ENCODE measurements around the gene ZNF236.

Gene ZNF236

DNA sequence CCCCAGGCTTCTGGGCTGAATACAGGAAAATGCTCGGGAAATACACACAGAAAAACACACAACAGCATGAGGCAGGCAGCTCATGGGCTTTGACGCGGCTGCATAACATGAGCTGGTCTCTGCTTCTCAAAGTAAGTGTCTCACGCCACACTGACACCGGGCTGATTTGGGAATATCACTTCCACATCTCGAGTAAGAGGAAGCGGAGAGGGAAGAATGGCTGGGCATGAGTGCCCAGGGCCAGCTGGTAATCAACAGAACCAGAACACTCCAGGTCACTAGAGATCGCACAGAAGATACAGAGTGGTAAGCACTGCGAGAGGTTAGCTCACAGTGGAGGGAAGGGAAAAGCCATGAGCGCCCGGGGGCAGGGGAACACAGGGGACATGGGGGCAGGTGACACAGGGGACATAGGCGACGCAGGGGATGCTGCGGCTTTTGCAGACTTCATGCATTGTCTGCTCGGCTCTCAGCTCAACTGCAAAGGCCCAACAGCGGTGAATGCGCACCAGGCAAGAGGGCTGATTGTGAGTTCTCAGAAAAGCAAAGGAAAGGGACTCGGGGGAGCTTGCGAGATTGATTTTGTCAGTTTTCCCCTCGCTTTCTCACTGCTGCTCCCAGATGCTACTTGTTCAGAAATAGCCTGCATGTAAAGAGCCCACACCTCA, 168.8 kb downstream of the ZNF236 start:
- peak; percentile 55 to 67 (median 55) for DNase-seq

DNA sequence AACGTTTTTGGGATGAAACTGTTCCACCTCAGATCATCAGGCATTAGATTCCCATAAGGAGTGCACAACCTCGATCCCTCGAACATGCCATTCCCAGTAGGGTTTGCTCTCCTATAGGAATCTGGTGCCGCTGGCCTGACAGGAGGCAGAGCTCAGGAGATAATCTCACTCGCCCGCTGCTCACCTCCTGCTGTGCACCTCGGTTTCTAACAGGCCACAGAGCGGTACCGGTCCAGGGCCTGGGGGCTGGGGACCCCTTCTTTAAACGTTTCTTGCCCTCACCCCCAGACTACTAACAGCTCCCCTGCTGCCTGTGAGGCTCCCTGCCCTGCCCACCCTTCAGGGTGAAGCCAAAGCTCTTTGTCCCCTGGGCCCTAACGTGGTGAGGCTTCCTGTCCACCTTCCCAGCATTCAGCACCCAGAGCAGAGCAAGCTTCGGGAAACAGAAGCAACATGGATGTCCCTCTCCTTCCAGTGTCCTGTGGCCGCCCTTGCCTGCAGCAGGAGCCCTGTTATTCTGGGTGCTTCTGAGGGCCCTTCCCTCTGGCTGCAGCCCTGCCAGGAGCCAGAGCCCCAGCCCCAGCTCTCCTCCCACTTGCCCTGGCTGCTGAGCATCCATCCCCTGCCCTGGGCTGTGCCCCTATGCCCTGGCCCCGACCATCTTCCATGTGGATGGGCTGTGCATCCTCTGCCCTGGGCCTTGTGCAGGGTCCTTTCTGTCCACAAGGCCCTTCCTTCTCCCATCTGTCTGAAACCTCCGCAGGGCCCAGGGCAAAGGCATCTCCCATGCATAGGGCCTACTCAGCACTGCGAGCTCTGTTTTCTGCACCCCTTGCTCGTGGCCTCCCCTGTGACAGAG, 170.1 kb downstream of the ZNF236 start:
- DNase-seq: no peak

DNA sequence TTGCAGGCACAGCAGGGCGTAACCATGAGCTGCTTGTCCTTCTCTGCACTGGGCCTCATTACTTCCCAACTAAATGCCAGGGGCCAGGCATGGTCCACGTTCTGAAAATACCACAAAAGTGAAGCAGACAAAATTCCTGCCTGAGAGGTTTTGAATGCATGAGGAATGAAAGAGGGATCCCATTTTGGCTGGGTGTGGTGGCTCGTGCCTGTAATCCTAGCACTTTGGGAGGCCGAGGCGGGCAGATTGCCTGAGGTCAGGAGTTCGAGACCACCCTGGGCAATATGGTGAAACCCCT, 170.7 kb downstream of the ZNF236 start:
- no peak for DNase-seq

DNA sequence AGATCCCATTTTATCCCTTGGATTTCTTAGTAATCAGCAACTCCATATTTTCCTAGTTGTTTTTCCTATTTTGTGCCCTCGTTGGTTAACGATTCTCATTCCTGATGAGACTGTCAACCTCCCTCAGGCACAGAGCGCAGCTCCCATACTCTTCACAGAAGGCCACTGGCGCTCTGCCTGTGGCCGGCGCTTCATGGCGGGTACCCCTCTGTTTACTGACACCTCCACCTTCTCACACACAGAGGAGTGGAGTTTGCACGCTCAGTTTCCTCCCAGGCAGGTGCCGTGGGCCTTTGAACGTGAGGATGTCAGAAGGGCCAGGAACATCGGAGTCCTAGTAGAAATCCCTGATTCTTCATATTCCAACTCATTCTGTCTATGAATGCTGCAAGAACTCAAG, 171.2 kb downstream of the ZNF236 start:
- DNase-seq: no peak

DNA sequence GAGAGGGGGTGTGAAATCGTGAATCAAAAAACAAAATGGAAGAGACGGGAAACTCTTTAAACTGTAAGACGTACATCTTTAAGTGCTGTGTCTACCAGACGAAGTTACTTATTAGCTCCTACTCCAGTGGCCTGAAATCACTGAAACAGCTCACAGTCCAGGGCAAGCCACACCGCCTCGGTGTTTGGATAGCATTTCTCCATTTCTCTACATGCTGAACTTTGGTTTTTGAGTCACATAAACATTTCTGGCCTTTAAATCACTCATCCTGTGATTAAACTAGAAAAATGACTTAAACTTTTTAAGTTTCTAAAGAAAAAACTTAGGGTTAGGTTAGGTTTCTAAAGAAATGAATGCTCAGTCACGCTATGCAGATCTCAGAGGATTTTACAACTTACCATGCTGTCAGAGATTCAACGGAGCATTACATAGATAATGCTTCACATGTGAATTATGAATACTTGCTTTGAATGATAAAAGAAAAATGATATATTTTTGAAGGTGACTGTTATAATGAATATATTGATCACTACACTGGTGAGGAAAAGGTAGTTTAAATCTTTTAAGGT, 171.8 kb downstream of the ZNF236 start:
- DNase-seq: no peak

DNA sequence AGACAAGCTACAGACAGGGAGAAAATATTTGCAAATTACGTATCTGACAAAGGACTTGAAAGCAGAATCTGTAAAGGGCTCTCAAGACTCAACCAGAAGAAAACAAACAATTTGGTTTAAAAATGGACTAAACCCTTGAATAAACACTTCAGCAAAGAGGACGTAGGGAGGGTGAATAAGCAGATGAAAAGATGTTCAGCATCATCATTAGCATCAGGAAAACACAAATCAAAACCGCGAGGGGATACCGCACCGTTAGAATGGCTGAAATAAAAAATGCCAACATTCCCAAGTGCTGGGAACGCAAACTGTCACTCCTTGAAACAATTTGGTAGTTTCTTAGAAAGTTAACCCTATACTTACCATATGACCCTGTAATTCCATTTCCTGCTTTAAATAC, 173.5 kb downstream of the ZNF236 start:
- no peak for DNase-seq

DNA sequence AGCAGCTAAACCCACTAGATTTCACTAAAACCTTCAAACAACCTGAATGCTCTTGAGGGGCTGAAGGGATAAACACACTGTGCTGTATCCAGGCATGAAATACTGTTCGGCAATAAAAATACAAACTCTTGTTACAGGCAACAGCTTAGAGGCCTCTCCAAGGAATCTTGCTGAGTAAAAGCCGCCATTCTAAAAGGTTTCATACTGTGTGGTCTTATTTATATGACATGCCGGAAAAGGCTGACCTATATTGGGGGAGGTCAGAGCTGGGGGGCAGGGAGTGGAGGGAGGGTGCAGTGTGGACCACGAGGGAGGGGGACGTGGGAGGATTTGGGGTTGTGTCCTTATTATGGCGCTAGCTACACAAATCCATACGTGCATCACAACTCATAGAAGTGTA, 174.1 kb downstream of the ZNF236 start:
- DNase-seq: no peak

DNA sequence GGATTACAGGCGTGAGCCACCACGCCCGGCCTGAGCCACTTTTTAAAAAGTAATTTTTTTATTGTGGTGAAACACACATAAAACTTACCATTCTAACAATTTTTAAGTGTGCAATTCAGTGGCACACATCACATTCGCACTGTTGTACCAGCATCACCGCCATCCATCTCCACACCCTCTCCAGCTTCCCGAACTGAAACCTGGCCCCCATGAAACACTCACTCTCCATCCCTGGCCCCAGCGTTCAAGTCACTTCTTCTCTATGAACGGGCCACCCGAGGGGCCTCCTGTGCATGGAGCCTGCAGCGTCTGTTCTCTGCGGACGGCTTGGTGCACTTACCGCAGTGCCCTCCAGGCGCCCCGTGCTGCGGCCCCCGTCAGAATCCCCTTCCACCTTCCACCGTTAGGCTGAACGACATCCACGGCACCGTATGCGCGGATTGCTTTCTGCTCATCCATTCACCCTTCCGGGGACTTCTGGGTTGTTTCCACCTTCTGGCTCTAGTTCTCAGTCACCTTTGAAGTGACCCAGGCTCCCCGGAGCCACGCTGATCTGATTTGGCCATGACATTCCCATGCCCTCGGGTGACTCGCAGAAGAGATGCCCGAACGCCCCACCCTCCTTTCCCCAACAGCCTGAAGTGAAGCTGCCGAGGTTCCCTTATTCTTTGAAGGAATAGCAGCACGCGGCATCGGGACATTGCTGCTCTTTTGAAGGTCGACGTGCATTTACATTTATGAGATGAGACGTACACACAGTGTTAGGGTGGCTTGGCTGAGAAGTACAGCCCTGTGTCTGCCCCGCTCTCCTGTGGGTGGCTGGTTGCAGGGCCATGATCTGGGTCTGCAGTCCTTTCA, 175.8 kb downstream of the ZNF236 start:
- DNase-seq: no peak

DNA sequence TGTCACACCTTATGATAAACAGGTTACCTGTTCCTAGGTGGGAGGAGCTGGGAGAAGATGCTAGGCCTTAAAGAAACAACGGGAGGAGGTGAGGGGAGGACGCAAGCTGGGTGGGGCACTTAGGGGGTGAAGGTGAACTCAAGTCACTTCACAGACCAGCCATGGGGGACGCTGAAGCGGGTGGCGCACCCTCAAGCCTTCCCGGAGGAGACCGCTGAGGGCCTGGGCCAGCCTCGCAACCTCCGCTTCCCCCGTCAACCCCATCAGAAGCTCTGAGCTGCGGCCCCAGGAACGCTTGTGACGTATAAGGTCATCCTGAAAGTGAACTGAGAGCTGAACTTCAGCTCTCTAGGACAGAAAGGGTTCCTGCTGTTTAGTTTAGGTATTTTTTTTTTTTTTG, 176.7 kb downstream of the ZNF236 start:
- no peak for DNase-seq

DNA sequence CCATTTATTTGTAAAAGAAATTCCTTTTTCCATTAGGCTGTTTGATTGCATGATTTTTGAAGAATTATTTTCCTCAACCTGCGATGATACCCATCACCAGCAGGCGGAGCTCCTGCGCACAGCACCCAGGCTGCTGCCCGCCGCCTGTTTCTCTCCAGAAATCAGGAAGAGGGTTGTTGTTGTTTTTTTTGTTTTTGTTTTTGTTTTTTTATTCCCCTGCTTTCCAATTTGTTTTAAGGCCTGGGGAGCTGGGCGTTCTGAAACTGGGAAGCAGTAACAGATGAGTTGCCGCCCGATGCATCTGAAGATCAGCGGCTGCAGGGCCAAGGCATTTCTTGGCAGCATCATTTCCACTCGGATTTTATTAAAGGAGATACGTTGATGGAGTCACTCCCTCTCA, 178.2 kb downstream of the ZNF236 start:
- DNase-seq: peak; percentile 68 to 77 (median 77)

DNA sequence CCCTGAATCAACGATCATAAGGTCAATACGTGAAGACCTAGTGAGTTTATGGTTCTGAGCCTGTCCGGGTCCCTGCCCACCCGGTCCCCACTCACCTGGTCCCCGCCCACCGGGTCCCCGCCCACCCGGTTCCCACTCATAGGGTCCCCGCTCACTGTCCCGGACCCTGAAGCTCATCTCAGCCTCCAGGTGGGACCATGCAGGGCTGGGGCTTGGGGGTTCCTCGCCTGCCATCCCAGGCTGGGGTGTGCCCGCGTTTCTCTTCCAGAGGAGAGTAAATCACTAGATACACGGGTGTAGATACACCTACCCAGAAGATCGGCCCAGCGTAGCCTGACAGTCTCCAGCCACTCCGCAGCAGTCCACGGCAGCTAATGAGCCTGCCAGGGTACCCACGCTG, 178.7 kb downstream of the ZNF236 start:
- no peak for DNase-seq

DNA sequence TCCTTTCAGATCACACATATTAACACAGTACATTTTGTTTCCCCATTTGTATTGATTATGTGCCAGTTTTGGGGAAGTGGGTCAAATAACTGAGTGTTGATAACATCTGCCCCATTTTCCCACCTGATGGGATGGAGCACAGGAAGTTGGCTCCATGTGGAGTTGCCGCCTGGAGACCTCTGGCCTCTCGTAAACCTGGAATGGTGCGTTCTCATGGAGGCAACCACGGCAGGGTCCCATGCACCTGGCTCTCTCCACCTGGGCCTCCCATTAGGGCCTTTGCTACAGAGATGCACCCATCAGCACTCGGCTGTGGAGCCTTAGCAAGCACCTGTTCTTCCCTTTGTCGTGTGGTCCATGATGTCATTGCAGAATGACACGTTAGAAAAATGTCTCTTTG, 179.6 kb downstream of the ZNF236 start:
- DNase-seq: no peak

DNA sequence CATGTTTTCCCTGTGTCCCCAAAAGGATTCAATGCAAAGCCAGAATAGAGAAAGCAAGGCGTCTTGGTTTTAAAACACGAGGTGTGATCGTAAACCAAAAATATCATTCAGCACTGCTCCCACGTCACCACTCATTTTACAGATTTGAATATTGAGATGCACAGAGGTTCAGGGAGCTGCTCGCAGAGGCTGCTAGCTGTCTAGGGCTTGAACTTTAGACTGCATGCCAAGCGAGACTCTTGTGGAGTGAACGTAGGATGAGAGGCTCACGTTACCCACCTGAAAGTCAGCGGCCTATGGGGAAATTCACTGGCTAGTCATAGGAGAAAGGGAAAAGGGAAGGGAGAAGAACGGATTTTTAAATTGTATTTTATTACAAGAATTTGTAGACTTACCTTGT, 180.1 kb downstream of the ZNF236 start:
- DNase-seq: no peak

DNA sequence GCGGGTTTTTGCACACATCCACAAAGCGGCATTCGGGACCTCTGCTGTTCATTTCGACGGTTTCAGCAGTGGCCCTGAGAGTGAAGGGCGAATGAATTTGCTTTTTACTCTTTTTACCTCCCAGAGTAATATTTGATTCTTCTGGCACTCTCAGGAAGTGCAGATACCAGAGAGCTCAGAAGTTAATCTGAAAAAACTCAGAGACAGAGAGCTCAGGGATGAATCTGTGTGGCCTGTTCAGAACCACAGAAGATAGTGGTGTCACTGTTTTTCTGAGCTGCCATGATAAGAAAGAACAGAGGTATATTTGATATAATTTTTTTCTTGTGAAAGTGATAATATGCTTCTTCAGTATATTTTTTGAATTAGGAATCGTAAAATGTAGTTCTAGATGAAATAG, 181.0 kb downstream of the ZNF236 start:
- DNase-seq: no peak

DNA sequence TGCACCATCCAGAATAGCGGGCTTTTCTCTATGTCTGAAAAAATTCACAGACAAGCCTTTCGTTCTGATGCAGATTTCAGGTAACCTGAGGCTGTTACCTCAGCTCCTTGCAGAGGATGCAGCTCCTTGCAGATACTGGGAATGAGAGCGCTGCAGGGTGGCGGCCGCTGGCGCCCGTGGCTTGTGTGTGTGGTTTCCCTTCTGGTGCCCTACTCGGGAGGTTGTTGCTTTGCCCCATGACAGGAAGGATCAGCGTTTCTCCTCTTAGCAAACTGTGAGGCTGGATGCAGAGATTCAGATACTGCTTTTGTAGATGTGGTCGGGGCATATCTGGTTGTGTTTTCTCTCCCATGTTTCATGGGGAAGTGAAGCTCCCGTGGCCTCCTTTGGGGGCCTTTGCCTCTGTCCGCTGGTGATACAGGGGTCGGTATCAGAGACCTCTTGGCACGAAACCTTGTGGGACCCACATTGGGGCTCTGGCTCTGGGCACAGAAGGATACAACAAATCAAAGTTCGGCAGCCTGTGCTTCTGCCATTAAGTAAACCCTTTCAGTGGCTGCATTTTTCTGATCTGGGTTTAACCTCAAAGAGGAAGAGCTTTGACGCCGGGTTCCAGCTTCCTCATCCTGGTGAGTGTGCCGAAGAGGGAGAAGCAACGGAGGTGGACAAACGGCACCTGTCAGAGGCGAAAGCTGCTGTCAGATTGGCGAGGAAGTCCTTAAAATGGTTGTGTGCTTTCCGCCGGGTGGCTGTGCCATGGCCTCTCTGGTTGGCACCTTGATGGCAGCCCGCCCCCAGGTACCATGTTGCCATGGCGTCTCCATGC, 182.4 kb downstream of the ZNF236 start:
- DNase-seq: peak; percentile 65 to 68 (median 67)

DNA sequence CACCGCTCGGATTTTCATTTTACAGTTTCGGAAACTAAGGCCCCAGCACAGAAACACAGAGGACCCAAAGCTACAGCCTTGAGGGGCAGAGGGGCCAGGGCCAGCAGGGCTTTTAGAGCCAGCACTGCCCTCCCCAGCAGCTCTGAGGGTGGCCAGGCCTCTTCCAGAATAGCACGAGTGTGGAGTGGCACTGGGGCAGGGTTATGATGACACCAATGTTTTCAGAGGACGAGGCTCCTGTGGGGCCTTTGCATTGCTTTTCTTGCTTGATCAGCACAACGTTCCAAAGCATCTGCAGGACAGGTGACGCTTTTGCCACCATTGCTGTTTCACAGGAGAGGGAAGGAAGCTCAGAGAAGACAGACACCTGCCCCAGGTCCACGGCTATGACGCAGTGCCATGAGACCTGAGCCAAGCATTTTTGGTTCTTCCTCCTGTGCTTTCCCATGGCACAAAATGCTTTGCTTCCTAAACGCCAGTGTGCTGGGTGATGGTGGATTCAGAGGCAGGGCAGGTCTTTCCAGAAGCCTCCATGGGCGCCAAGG, 183.4 kb downstream of the ZNF236 start:
- DNase-seq: no peak

DNA sequence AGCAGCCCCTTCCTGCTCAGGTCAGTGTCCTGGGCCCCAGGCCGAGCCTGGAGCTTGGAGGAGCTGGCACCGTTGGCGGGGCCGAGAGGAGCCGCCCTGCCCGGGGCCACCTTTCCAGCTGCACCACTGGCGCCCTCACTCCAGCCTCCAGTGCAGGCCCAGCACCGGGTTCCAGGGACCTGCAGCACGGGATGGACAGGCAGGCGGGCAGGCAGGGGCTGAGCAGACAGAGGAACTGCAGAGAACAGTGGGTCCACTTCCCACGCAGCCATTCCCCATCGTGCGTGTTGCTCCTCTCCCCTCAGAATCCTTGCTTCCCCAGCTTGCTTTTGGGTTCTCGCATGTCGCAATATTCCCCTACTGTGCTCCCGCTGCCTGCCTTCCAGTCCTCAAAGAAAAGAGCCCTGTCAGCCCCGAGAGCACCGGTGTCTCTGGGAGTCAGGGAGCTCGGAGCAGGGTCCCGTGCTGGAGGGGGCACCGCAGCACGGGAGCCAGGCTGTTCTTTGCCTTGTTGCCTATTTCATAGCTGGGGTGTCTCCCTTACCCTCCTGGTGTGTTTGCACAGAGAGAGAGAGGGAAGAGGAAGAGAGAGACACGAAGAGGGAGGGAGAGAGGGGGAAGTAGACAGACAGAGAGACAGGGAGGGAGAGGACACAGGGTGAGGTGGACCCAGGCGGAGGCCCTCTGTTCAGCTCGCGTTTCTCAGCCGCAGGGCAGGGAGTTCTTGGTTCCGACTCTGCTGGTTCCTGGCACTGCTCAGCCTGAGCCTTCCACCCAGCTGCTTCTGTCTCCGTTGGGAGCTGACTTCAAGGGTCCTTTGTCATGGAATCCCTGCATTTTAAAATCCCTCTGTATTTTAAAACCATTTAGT, 184.2 kb downstream of the ZNF236 start:
- peak; percentile 38 to 52 (median 46) for DNase-seq

DNA sequence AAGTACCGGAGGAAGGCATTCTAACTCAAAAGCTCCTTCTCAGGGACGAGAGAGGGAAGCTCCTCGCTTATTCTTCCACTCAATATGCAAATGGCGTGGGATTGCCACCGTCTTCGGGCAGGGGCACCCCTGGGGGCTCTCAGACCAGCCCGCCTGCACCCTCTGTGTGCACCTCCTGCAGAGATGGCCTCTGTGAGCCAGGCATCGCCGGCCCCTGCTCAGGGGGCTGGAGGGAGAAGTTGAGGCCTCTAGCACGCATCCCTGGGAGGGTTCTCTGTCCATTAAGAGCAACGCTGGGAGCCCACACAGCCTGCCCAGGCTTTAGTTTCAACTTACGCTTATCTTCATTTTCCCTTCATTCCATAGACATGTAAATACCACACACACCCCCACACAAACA, 184.9 kb downstream of the ZNF236 start:
- DNase-seq: no peak

DNA sequence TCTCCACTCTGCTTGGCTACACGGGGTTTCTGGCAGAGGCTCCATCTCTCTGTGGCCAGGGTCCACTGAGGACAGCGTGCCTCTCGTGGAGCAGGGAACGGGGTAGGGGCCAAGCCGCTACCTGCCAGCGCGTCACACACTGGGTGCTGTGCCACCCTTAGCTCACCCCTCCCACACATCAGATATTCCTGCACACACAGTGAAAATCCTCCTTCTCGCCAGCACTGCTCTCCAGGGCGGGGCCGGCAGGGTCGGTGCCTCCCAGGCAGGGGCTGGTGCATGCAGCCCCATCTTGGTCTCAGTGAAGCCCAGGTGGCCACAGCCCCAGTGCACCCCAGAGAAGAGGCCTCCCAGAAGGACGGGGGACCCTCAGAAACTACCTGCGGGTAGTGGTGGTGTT, 185.6 kb downstream of the ZNF236 start:
- DNase-seq: no peak

DNA sequence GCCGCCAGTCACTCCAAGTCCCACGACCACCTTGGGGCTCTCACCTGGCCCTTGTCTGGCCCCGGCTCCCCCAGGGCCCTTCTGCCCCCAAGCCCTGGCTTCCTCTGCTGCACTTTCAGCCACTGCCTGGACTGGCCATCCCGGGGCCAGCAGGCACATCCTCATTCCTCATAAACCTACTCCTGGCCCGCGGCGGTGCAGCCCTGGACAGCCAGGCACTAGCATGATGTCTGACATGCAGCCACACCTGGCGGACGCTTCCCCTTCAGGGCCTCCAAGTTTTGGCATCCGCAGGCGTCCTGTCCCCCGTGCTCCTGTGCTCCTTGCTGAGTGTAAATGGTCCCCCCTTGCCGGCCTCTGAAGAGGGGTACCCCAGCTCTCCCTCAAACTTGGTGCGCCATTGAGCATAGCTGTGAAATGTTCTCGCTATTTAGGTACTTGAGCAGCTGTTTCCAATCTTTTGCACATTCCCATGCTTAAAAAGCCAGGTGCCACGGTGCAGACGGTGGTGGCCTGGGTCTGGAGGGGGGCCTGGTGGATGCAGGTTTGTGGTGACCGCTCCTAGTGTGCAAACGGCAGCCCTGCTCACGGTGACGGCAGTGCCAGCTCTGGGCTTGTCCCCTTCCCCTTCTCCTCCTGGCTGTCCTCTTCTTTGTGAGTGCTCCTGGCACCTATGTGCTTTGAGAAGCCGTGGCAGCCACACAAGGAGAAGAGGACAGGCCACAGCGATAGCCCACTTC, 186.4 kb downstream of the ZNF236 start:
- DNase-seq: peak in 1 of 3 donors; percentile 17

Measured in suppressor macrophage treated with lipopolysaccharide for 1 hour (primary cell).